Liver (tissue), 3 donors: ENCODE measurements around the gene DENND1C.

ENCODE experiments used
- ATF3 ChIP-seq: IDR thresholded peaks from 2 replicates; pipeline ENCODE4 v1.6.1; 2016; ENCODE audit warnings: antibody characterized with exemption
- CTCF ChIP-seq: fragments of 150-350 bp; IDR thresholded peaks from 2 replicates; pipeline ENCODE4 v1.5.1; 2017; ENCODE audit warnings: improper control_type of control experiment, low read depth, low read length; ENCODE audit not compliant: missing input control
- GABPA ChIP-seq, 2 donors: IDR thresholded peaks in 1 of 2; conservative IDR thresholded peaks in 1 of 2; 2 replicates each; pipeline ENCODE4 v1.6.1; 2016; ENCODE audit warnings: antibody characterized with exemption in 2 of 2, mild to moderate bottlenecking in 1 of 2, moderate library complexity in 1 of 2
- HNF4A ChIP-seq, 2 donors: conservative IDR thresholded peaks; 2 replicates each; pipeline ENCODE4 v1.6.1; 2016; ENCODE audit warnings: antibody characterized with exemption in 2 of 2, mild to moderate bottlenecking in 2 of 2
- HNF4G ChIP-seq: IDR thresholded peaks from 2 replicates; pipeline ENCODE4 v1.6.1; 2016; ENCODE audit warnings: antibody characterized with exemption
- JUND ChIP-seq, 2 donors: IDR thresholded peaks; 2 replicates each; pipeline ENCODE4 v1.6.1; 2016; ENCODE audit warnings: antibody characterized with exemption in 2 of 2
- MAX ChIP-seq: IDR thresholded peaks from 2 replicates; pipeline ENCODE4 v1.6.1; 2016; ENCODE audit warnings: antibody characterized with exemption
- NR2F2 ChIP-seq: IDR thresholded peaks from 2 replicates; pipeline ENCODE4 v1.6.1; 2016; ENCODE audit warnings: antibody characterized with exemption
- RAD21 ChIP-seq, 2 donors: IDR thresholded peaks; 2 replicates each; pipeline ENCODE4 v1.6.1; 2016; ENCODE audit warnings: antibody characterized with exemption in 2 of 2, mild to moderate bottlenecking in 2 of 2
- REST ChIP-seq: IDR thresholded peaks from 2 replicates; pipeline ENCODE4 v1.6.1; 2016; ENCODE audit warnings: antibody characterized with exemption, mild to moderate bottlenecking
- TAF1 ChIP-seq: conservative IDR thresholded peaks from 2 replicates; pipeline ENCODE4 v1.6.1; 2016; ENCODE audit warnings: antibody characterized with exemption, mild to moderate bottlenecking
- YY1 ChIP-seq: IDR thresholded peaks from 2 replicates; pipeline ENCODE4 v1.6.1; 2016; ENCODE audit warnings: antibody characterized with exemption, mild to moderate bottlenecking
- ZBTB33 ChIP-seq: IDR thresholded peaks from 2 replicates; pipeline ENCODE4 v1.6.1; 2016; ENCODE audit warnings: antibody characterized with exemption
- donor health status: healthy.
- donor health status: healthy.

GRCh38 chr19:6510618-6511017, 29.0 kb upstream of the DENND1C start:
- TF ChIP-seq CTCF (no peak), YY1 (no peak), ATF3 (no peak), MAX (no peak), JUND (IDR thresholded peaks at IDR 0.05) (no peak), TAF1 (no peak), REST (no peak), GABPA (IDR thresholded peaks at IDR 0.05 in 1 of 2, conservative IDR thresholded peaks at IDR 0.05 in 1 of 2) (no peak), HNF4G (no peak), RAD21 (IDR thresholded peaks at IDR 0.05) (no peak), NR2F2 (no peak), HNF4A (conservative IDR thresholded peaks at IDR 0.05) (no peak), ZBTB33 (no peak)
